HG03064 (cell line): ENCODE data around the gene TFG.
"Not testable (repeated sequence)": the region's sequence is repeated elsewhere in the genome, so short reads cannot be mapped to it uniquely, and the experiment has no call there.

ENCODE experiments used
- ATAC-seq: cut with Tn5 transposase; IDR thresholded peaks from one replicate; pipeline ENCODE4 v1.9.1; 2021; ENCODE audit warnings: low read depth; ENCODE audit not compliant: unreplicated experiment

The TFG gene

DNA sequence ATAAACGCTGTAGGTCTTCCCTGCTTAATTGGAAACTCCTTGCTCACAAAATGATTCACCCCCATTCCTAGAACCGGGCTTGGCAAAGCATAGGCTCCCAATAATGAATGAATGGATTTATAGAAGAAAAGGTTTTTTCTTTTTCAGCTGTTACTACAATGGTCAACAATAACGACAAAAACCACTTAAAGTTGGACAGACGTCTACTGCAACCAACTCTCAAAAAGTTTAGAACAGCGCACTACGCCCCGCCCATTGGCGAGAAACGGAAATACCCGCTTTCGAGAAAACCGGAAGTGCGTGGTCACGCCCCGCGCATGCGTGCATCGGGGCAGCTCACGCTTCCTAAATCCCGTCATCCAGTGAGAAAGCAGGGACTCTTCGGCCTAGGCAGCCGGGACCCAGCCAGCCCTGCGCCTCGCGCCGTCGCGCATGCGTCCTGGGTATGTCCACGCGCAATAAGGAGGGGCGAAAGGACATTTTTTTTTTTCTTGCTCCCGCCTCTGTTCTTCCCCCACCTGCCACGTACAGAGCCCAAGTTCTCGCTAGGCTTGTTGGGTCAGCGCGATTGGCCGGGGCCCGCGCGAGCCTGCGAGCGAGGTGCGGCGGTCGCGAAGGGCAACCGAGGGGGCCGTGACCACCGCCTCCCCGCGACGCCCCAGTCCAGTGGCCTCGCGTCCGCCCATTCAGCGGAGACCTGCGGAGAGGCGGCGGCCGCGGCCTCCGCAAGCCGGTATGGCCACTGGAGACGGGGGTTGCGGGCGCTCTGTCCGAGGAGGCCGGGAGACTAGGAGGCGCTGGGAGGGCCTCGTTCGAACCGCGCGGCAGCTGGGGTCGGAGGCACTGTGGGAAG is at the start of gene TFG:
Gene TFG, plus strand, starts transcription at position 506 of the 853 bp plus-strand sequence. CDS start 4,192 bp downstream, outside the sequence.
- ATAC-seq, result peak; percentile 93

DNA sequence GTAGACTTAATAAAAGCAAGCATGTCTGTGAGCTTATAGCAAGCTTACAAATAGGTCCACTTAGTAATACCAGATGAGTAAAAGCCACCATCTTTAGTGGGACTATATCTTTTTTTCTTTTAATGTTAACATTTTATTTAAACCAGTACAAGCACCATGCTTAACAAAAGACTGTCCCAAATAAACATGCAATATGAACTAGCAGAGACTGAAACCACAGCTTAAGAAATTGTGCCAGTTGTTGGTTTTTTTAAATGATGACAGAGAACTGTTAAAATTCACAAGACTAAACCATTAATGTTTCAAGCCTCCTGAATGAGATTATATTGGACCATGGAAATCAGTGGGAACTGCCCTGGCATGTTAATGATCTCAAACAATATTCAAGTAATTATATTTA is 48.0 kb upstream of the TFG start:
- ATAC-seq, result not testable (repeated sequence)

DNA sequence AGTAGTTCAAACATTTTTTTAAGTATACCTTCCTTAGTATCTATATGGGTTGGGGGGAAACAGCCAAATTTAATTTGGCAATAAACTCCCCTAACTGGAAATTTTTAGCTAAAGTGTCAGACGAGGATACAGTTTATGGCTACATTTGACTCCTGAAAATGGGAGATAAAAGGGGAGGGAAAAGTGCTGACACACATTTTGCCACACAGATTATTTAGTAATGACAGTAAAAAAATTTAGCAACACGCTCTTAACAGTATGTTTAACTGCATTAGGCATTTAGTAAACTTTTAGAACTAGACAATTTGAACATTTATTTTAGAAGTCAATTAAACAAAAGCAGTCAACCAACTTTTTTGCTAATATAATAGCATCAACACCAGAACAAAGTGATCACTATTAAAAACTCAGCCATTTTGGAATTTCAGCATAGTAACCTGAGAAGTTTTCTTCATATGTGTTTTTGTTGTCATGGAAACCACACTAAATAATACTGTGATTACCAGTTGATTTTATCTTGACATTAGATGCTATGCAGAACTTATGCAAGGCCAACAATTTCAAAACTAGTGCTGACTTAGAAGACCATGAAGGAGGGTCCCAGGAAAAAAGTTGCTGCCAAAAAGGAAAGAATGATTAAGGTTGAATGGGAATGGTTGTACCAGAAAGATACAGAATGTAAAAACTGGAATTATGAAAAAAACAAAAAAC is 47.0 kb upstream of the TFG start:
- ATAC-seq, result no peak

GRCh38 chr3:100665230-100665629 is 44.1 kb upstream of the TFG start:
- ATAC-seq, result no peak

- not testable (repeated sequence) for ATAC-seq
Measured at GRCh38 chr3:100666699-100667098, 42.6 kb upstream of the TFG start.

DNA sequence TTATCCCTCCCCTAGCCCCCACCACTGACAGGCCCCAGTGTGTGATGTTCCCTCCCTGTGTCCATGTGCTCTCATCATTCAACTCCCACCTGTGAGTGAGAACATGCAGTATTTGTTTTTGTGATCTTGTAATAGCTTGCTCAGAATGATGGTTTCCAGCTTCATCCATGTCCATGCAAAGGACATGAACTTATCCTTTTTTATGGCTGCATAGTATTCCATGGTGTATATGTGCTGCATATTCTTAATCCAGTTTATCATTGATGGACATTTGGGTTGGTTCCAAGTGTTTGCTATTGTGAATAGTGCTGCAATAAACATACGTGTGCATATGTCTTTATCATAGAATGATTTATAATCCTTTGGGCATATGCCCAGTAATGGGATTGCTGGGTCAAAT is 42.0 kb upstream of the TFG start:
- not testable (repeated sequence) for ATAC-seq

- ATAC-seq, result not testable (repeated sequence)
Measured at GRCh38 chr3:100670995-100671394, 38.3 kb upstream of the TFG start.

DNA sequence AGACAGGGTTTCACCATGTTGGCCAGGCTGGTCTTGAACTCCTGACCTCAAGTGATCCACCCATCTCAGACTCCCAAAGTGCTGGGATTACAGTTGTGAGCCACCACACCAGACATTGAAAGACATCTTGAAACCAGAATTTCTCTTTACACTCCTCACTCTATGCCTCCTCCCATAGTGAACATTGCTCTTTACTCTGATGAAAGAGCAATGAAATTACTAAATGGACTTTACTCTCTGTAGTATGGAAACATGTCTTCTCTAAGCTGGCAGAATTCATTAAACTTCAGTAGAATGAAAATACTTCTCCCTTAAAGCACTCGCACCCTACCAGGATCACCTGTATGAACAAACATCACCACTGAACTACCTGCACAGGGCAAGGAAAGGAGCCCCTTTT is 27.8 kb upstream of the TFG start:
- no peak for ATAC-seq

DNA sequence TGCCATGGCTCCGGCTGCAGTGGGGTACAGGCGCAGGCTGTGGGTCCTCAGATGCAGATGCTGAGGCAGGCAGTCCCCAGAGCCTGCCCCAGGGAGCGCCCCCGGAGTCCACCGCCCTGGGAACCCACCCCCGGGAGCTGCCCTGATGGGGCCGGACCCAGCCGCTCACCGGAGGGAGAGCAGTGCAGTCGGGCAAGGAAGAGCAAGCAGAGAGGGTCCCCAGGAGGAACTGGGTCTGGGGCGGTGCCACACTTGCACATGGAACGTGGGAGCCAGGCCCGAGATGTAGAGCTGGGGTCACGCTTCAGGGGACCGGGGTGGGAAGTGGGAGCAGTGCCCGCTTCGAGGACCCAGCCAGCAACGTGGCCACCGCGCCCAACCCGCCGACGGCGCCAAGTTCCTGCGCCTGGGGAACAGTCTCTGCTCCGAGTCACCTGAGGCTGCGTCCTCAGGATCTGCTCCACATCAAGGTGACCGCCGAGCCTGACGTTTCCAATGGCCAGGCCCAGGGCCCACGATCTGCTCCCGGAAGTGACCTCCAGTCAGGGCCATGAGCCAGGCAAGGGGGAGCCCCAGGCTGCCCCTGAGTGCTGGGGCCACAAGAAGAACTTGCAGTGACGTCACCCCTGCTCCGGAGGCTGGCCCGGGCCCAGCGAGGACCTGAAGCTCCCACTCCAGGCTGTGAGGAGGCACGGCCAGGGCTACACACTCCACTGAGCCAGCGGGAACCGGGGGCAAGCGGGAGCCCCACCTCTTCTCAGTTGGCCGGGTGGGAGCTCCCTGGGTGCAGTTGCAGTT is 27.0 kb upstream of the TFG start:
- no peak for ATAC-seq

DNA sequence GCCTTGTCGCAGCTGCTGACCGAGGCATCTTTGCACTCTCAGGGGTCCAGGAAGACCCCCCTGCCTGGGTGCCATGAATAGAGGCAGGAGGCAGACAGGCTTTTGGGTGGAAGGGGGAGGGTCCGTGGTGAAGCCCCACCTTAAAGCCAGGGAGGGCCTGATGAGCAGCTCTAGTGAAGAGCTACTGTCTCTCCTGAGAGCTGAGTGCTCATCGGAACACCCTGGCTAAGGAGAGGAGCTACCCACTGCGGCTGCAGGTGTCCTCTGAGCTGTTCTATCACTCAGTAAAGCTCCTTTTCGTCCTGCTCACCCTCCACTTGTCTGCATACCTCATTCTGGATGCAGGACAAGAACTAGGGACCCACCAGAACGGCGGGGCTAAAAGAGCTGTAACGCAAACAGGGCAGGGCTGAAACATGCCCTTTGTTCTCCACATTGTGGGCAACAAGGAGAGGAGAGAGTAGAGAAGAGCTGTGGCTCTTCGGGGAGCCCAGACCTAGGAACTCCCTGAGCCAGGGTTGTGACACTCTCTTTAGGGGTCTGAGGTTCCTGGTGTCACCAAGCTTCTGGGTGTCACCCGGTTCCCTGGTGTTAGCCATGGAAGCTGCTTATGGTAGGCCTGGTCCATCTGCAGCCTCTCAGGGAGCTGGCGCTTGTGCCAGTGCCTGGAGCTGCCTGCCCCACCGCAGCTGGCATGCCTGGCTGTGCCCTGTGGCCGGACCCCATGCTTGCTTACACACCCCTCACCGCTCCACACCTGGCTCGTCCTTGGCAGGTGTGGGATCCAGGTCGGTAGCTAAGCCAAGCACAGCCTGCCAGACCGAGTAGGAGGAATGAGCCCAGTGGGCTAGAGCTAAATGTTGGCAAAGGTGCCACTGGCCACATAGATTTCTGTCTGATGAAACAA is 26.2 kb upstream of the TFG start:
- ATAC-seq, result no peak

GRCh38 chr3:100693225-100693624 is 16.1 kb upstream of the TFG start:
- no peak for ATAC-seq

DNA sequence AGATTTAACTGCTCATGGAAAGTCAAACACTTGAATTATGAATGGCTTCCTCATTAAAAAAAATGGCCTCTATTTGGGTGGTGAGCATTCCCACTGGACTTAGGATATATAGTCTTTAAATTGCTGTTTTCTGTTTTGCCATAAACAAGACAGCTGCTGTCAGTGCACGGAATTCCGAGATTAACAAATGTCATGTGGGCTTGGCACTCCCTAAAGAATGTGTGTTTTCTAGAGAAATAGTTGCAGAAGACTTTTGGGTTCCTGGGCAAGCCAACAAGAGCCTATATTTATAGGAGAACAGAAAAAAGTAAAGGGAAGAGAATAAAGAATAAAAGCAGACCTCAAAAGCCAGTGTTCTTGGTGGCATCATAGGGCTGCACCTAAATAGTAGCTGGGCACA is 13.6 kb upstream of the TFG start:
- ATAC-seq, result no peak

DNA sequence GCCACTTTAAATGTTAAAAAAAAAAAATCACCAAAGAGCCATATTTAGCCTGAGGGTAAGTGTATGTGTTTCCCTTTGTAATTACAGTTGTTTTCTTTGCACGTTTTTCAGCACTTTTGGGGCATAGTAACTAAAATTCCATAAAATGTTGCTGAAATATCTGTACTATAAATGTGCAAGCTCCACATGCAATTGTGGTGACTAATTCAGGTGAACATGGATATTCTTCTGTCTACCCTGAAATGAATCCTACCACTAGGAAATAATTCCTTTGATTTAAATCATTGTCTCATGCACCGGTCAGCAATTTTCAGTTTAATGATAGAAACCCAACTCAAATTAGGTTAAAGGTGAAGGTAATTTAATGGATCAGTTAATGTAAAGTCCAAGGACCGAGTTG is 13.1 kb upstream of the TFG start:
- no peak for ATAC-seq

- ATAC-seq, result no peak
Measured at GRCh38 chr3:100697172-100697571, 12.1 kb upstream of the TFG start.

DNA sequence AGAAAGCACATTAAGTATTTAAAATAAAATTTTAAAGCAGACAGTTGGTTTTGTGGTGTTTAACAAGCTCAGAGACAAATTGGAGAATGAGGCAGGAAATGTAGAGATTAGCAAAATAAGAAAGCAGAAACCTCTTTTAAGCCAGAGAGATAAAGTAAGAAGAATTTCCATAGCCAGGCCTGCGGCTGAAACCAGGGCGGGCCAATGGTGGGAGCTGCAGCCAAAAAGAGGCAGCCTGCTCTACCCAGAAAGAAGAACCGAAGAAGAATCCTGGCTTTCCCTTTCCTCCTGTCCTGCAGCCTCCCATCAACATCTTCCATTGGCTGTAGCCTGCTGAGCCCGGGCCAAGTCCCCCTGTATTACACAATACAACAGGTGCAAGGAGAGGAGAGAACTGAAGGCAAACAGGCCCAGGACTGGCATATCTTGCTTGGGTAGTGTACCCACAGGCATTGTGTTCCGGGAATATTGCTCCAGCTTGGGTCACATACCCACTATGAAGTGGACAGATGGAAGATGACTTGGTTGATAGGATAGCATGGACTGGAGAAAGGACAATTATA is 11.5 kb upstream of the TFG start:
- no peak for ATAC-seq

DNA sequence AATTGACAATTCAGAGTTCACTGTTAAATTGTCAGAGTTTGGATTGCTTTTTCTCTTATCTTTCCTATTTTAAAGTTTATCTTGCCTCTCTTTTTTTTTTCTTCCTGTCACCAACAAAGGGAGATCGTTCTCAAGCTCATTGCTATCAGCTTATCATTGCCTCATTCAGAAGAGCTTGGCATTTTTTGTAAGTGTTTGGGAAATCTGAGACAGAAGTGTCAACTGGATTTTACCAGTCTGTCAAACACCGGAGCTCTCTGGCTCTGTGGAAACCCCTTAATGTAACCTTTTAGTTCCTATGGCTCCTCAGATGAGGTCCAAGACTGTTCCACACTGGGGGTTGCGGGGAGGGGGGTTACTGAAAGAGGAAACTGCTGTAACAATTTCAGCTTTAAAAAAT is 10.6 kb upstream of the TFG start:
- ATAC-seq, result no peak

DNA sequence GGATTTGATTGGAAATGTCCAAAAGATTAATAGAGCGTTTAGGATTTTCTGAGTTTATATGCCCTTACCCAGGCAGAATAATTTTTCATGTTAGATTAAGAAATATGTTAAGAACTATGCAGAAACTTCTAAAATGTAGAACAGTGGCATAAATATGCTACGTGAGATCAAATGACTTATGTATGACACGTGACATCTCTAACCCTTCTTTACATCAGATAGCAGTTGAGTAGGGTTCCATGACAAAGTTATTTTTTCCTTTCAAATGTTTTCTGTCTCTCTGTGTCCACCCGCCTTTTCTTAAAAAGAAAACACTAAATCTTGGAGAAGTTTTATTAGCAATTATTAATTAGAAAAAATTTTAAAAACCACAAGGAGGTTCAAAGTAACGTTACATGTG is 8.6 kb upstream of the TFG start:
- no peak for ATAC-seq

GRCh38 chr3:100702082-100702979 is 7.0 kb upstream of the TFG start:
- peak; percentile 69 for ATAC-seq

DNA sequence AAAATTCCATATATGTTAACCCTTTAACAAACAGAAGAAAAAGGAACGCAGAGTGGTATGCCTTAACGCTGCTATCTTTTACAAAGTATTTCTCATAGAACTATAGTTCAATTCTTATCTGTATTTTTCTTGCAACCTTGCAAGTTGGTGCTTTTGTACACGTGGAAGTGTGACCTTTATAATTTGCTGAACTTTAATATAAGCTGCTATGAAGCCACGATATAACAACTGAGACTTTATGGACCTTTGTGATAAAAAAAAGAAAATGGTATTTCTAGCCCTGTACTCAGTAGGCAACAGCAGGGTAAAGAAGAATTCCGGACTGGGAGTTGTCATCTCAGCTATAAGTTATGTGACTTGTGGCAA is 6.3 kb upstream of the TFG start:
- ATAC-seq, result no peak
